ENCODE data around the gene PLCB2. TPM values are rescaled to one million over a fixed set of nuclear protein-coding genes. Genes with fewer than 3 reads are reported as not detected.
A peak's percentile ranks its signal among the peaks of the same experiment; 100 is the strongest.

PLCB2 gene
- total and polyA plus RNA-seq, 9 of the 15 experiments (the other 6 are each of a cell fraction or from before 2014, with no cell fraction given): 0.37 to 12.3 (median 8.0) TPM

DNA sequence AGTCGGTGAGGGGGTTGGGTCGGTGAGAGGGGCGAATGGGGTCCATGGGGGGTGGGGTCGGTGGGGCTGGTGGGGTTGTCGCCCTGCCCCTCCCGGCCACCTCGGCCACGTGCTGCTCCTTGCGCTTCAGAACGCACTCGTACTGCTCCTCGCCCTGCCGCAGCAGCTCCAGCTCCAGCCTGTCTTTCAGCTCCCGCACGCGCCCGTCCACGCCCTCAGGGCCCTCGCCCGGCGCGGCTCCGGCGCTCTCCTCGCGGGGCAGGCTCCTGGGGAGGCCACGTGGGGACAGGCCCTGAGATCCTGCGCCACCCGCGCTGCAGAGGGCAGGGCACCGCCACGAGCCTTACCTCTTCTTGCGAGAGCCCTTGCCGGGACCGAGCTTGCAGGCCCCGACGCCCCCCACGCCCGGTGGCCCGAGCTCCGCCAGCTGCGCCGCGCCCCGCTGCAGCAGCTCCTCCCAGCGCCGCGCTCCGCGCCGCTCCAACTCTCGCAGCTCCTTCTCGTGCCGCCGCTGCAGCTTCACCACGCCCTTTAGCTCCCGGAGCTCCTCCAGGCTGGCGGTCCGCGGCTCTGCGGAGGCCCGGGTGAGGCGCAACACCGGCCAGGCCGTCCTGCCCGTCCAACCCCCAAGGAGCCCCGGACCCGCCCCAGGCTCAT lies 16.7 kb downstream of the PLCB2 start (continued):
- TF ChIP-seq, protein P1, sequence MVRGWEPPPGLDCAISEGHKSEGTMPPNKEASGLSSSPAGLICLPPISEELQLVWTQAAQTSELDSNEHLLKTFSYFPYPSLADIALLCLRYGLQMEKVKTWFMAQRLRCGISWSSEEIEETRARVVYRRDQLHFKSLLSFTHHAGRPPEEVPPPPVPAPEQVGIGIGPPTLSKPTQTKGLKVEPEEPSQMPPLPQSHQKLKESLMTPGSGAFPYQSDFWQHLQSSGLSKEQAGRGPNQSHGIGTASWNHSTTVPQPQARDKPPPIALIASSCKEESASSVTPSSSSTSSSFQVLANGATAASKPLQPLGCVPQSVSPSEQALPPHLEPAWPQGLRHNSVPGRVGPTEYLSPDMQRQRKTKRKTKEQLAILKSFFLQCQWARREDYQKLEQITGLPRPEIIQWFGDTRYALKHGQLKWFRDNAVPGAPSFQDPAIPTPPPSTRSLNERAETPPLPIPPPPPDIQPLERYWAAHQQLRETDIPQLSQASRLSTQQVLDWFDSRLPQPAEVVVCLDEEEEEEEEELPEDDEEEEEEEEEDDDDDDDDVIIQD (CRISPR knock-in tag; IDR thresholded peaks at IDR 0.05): no peak
- TF ChIP-seq ELF1 (tag; IDR thresholded peaks at IDR 0.05) (no peak), HNRNPL (IDR thresholded peaks at IDR 0.05; ENCODE audit: low read depth, low read length) (peak; percentile 87), CREM (IDR thresholded peaks at IDR 0.05; ENCODE audit: low read depth) (no peak), ETS2 (tag; IDR thresholded peaks at IDR 0.05; ENCODE audit: borderline replicate concordance, poor library complexity, severe bottlenecking) (no peak), MCM3 (IDR thresholded peaks at IDR 0.05) (no peak), MYC (IDR thresholded peaks at IDR 0.05; ENCODE audit: low read depth, low read length) (peak; percentile 51), MYC (CRISPR knock-in tag; IDR thresholded peaks at IDR 0.05; ENCODE audit: borderline replicate concordance, low read depth) (no peak), NCOR1 (IDR thresholded peaks at IDR 0.05) (no peak), POLR2AphosphoS5 (IDR thresholded peaks at IDR 0.05; ENCODE audit: control insufficient read depth, insufficient read depth, low read depth, low read length) (no peak), CSDE1 (IDR thresholded peaks at IDR 0.05) (no peak), TRIM28 (IDR thresholded peaks at IDR 0.05) (no peak), STAT5B (CRISPR knock-in tag; IDR thresholded peaks at IDR 0.05) (no peak)
- TF ChIP-seq, protein P2, sequence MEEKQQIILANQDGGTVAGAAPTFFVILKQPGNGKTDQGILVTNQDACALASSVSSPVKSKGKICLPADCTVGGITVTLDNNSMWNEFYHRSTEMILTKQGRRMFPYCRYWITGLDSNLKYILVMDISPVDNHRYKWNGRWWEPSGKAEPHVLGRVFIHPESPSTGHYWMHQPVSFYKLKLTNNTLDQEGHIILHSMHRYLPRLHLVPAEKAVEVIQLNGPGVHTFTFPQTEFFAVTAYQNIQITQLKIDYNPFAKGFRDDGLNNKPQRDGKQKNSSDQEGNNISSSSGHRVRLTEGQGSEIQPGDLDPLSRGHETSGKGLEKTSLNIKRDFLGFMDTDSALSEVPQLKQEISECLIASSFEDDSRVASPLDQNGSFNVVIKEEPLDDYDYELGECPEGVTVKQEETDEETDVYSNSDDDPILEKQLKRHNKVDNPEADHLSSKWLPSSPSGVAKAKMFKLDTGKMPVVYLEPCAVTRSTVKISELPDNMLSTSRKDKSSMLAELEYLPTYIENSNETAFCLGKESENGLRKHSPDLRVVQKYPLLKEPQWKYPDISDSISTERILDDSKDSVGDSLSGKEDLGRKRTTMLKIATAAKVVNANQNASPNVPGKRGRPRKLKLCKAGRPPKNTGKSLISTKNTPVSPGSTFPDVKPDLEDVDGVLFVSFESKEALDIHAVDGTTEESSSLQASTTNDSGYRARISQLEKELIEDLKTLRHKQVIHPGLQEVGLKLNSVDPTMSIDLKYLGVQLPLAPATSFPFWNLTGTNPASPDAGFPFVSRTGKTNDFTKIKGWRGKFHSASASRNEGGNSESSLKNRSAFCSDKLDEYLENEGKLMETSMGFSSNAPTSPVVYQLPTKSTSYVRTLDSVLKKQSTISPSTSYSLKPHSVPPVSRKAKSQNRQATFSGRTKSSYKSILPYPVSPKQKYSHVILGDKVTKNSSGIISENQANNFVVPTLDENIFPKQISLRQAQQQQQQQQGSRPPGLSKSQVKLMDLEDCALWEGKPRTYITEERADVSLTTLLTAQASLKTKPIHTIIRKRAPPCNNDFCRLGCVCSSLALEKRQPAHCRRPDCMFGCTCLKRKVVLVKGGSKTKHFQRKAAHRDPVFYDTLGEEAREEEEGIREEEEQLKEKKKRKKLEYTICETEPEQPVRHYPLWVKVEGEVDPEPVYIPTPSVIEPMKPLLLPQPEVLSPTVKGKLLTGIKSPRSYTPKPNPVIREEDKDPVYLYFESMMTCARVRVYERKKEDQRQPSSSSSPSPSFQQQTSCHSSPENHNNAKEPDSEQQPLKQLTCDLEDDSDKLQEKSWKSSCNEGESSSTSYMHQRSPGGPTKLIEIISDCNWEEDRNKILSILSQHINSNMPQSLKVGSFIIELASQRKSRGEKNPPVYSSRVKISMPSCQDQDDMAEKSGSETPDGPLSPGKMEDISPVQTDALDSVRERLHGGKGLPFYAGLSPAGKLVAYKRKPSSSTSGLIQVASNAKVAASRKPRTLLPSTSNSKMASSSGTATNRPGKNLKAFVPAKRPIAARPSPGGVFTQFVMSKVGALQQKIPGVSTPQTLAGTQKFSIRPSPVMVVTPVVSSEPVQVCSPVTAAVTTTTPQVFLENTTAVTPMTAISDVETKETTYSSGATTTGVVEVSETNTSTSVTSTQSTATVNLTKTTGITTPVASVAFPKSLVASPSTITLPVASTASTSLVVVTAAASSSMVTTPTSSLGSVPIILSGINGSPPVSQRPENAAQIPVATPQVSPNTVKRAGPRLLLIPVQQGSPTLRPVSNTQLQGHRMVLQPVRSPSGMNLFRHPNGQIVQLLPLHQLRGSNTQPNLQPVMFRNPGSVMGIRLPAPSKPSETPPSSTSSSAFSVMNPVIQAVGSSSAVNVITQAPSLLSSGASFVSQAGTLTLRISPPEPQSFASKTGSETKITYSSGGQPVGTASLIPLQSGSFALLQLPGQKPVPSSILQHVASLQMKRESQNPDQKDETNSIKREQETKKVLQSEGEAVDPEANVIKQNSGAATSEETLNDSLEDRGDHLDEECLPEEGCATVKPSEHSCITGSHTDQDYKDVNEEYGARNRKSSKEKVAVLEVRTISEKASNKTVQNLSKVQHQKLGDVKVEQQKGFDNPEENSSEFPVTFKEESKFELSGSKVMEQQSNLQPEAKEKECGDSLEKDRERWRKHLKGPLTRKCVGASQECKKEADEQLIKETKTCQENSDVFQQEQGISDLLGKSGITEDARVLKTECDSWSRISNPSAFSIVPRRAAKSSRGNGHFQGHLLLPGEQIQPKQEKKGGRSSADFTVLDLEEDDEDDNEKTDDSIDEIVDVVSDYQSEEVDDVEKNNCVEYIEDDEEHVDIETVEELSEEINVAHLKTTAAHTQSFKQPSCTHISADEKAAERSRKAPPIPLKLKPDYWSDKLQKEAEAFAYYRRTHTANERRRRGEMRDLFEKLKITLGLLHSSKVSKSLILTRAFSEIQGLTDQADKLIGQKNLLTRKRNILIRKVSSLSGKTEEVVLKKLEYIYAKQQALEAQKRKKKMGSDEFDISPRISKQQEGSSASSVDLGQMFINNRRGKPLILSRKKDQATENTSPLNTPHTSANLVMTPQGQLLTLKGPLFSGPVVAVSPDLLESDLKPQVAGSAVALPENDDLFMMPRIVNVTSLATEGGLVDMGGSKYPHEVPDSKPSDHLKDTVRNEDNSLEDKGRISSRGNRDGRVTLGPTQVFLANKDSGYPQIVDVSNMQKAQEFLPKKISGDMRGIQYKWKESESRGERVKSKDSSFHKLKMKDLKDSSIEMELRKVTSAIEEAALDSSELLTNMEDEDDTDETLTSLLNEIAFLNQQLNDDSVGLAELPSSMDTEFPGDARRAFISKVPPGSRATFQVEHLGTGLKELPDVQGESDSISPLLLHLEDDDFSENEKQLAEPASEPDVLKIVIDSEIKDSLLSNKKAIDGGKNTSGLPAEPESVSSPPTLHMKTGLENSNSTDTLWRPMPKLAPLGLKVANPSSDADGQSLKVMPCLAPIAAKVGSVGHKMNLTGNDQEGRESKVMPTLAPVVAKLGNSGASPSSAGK (IDR thresholded peaks at IDR 0.05): peak; percentile 93
- TF ChIP-seq, protein P3, sequence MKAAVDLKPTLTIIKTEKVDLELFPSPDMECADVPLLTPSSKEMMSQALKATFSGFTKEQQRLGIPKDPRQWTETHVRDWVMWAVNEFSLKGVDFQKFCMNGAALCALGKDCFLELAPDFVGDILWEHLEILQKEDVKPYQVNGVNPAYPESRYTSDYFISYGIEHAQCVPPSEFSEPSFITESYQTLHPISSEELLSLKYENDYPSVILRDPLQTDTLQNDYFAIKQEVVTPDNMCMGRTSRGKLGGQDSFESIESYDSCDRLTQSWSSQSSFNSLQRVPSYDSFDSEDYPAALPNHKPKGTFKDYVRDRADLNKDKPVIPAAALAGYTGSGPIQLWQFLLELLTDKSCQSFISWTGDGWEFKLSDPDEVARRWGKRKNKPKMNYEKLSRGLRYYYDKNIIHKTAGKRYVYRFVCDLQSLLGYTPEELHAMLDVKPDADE (conservative IDR thresholded peaks at IDR 0.05; ENCODE audit: control insufficient read depth, low read depth, low read length): no peak
